ENCODE measurements around the gene B4GALNT4.
"Not testable (repeated sequence)": the region's sequence is repeated elsewhere in the genome, so short reads cannot be mapped to it uniquely, and the experiment has no call there.

GRCh38 chr11:410711-411110 lies 41.4 kb downstream of the B4GALNT4 start:
- TF ChIP-seq POLR2A (IDR thresholded peaks at IDR 0.05): not testable (repeated sequence)
- TF ChIP-seq, protein P1, sequence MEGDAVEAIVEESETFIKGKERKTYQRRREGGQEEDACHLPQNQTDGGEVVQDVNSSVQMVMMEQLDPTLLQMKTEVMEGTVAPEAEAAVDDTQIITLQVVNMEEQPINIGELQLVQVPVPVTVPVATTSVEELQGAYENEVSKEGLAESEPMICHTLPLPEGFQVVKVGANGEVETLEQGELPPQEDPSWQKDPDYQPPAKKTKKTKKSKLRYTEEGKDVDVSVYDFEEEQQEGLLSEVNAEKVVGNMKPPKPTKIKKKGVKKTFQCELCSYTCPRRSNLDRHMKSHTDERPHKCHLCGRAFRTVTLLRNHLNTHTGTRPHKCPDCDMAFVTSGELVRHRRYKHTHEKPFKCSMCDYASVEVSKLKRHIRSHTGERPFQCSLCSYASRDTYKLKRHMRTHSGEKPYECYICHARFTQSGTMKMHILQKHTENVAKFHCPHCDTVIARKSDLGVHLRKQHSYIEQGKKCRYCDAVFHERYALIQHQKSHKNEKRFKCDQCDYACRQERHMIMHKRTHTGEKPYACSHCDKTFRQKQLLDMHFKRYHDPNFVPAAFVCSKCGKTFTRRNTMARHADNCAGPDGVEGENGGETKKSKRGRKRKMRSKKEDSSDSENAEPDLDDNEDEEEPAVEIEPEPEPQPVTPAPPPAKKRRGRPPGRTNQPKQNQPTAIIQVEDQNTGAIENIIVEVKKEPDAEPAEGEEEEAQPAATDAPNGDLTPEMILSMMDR (IDR thresholded peaks at IDR 0.05): not testable (repeated sequence)
